ENCODE data around the gene CDKN2AIP. TPM values are rescaled to one million over a fixed set of nuclear protein-coding genes. Genes with fewer than 3 reads are reported as not detected.

Gene CDKN2AIP
- total RNA-seq, 2 experiments from 2014 or later = 23.0 to 23.7 TPM

- Mint-ChIP-seq H3K27ac (no peak overlapping the region), H3K27me3 (no peaks in the 10 kb centered on the region), H3K36me3 (no peaks in the 10 kb centered on the region), H3K9me3 (no peaks in the 10 kb centered on the region), H3K4me3 (no peak overlapping the region), H3K4me1 (ENCODE audit: low read depth) (peaks cover 29% of the 10 kb centered on the region)
- no peak for DNase-seq
- ChIA-PET POLR2A (interaction anchor here (1.5 kb wide), 1 partner anchor 8 kb away, joined by 4 read pairs; no protein-coding TSS in a partner anchor), CTCF (no interaction called here)
- intact Hi-C loops (cut with micrococcal nuclease) = no loop called here
These were observed 8.6 kb upstream of the CDKN2AIP start for GRCh38 chr4:183435803-183436202.

GRCh38 chr4:183436417-183436816 is 8.0 kb upstream of the CDKN2AIP start:
- CTCF ChIA-PET = no interaction called here
- H3K4me3 Mint-ChIP-seq = no peak overlapping the region

GRCh38 chr4:183437452-183437851 is 7.0 kb upstream of the CDKN2AIP start:
- H3K36me3 Mint-ChIP-seq = no peaks in the 10 kb centered on the region
- H3K9me3 Mint-ChIP-seq = no peaks in the 10 kb centered on the region
- ChIA-PET POLR2A (no interaction called here), CTCF (no interaction called here)
- H3K4me1 Mint-ChIP-seq (ENCODE audit: low read depth) = peaks cover 19% of the 10 kb centered on the region
- H3K27me3 Mint-ChIP-seq = no peaks in the 10 kb centered on the region
- no peak for DNase-seq
- intact Hi-C loops (cut with micrococcal nuclease) = no loop called here
- no peak overlapping the region for H3K27ac Mint-ChIP-seq
- no peak overlapping the region for H3K4me3 Mint-ChIP-seq

More at GRCh38 chr4:183436417-183436816, 8.0 kb upstream of the CDKN2AIP start:
- POLR2A ChIA-PET = no interaction called here
- no peak for DNase-seq
- H3K27me3 Mint-ChIP-seq = no peaks in the 10 kb centered on the region
- H3K27ac Mint-ChIP-seq = no peak overlapping the region
- H3K4me1 Mint-ChIP-seq (ENCODE audit: low read depth) = peaks cover 23% of the 10 kb centered on the region
- no peaks in the 10 kb centered on the region for H3K9me3 Mint-ChIP-seq
- intact Hi-C loops (cut with micrococcal nuclease) = no loop called here
- no peaks in the 10 kb centered on the region for H3K36me3 Mint-ChIP-seq

GRCh38 chr4:183438458-183439113 is 5.8 kb upstream of the CDKN2AIP start:
- Mint-ChIP-seq H3K27me3 (no peaks in the 10 kb centered on the region), H3K4me3 (no peak overlapping the region), H3K4me1 (ENCODE audit: low read depth) (peaks cover 21% of the 10 kb centered on the region), H3K36me3 (no peaks in the 10 kb centered on the region), H3K27ac (no peak overlapping the region), H3K9me3 (no peaks in the 10 kb centered on the region)
- ChIA-PET CTCF (no interaction called here), POLR2A (no interaction called here)
- no peak for DNase-seq
- intact Hi-C loops (cut with micrococcal nuclease) = no loop called here

- intact Hi-C loops (cut with micrococcal nuclease) = loop anchor here (10.0 kb wide), 1 partner anchor 794 kb away; no protein-coding TSS in a partner anchor
- POLR2A ChIA-PET = no interaction called here
- no peak for DNase-seq
- H3K4me1 Mint-ChIP-seq (ENCODE audit: low read depth) = peaks cover 21% of the 10 kb centered on the region
- peaks cover 11% of the 10 kb centered on the region for H3K36me3 Mint-ChIP-seq
- no peaks in the 10 kb centered on the region for H3K27me3 Mint-ChIP-seq
- no peak overlapping the region for H3K4me3 Mint-ChIP-seq
- no peak overlapping the region for H3K27ac Mint-ChIP-seq
- H3K9me3 Mint-ChIP-seq = no peaks in the 10 kb centered on the region
- CTCF ChIA-PET = interaction anchor here (1.1 kb wide), 1 partner anchor 10 kb away, joined by 5 read pairs; no protein-coding TSS in a partner anchor
These were observed 3.2 kb upstream of the CDKN2AIP start for GRCh38 chr4:183441276-183441675.

DNA sequence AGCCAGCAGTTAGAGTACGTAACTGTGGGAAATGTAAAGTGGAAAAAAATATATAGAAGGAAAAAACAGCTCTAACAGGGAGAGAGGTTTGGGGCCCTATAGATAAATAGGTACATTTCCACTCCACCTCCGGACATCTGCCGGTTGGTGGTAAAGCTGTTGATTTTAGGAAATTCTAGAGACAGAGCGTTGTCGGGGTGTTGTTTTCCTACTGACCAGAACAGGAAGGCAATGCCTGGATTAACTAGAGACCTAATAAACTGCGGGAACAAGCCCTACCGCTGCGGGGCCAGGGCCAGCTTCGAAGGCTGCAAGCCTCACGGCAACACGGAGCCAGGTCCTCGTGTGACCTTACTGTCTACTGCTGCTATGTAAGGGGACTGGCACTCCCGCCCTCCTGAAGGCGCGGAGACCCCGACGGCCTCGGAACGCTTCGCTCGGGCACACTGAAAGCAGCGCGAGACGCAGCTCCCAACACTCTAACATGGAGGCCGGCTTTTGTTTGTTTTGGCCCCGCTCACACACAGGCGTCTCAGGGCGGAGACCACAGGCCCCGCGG is 702 bp upstream of the CDKN2AIP start:
- H3K27me3 Mint-ChIP-seq = no peaks in the 10 kb centered on the region
- peaks cover 40% of the 10 kb centered on the region for H3K4me1 Mint-ChIP-seq (ENCODE audit: low read depth)
- ChIA-PET CTCF (interaction anchor here (1.0 to 2.4 kb wide), 4 partner anchors 14 to 724 kb away, joined by 3 to 16 read pairs (median 5); partner anchors contain the start of gene ING2), POLR2A (interaction anchor here (1.3 to 4.3 kb wide), 7 partner anchors 9 to 527 kb away, joined by 3 to 41 read pairs (median 6); partner anchors contain the start of genes ING2, RWDD4 and TRAPPC11)
- intact Hi-C loops (cut with micrococcal nuclease) = loop anchor here (1.0 to 10.0 kb wide), 5 partner anchors 13 to 791 kb away; partner anchors contain the start of genes RWDD4 and TRAPPC11
- H3K27ac Mint-ChIP-seq = peak overlapping the region; percentile 89
- peak; percentile 52 for DNase-seq
- no peaks in the 10 kb centered on the region for H3K9me3 Mint-ChIP-seq
- peak overlapping the region; percentile 96 for H3K4me3 Mint-ChIP-seq
- H3K36me3 Mint-ChIP-seq = peaks cover 29% of the 10 kb centered on the region

DNA sequence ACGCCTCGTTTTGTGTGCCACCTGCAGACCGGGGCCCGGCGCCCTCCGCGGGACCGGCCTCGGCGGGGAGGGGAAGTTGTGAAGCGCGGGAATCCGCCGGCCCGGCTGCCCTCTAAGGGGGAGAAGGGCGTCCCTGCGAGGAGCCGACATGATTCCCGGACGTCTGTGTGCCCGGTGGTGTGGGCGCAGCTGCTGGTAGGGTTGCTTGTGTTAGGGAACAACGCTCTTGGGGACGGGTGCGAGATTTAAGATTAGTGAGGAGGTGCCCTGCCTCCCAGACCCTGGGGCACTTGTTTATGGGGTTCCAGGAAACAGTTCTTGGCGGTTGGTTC is 627 bp downstream of the CDKN2AIP start:
- Mint-ChIP-seq H3K9me3 (no peaks in the 10 kb centered on the region), H3K4me1 (ENCODE audit: low read depth) (peaks cover 45% of the 10 kb centered on the region), H3K4me3 (peak overlapping the region; percentile 96), H3K27ac (peak overlapping the region; percentile 98), H3K36me3 (peaks cover 37% of the 10 kb centered on the region), H3K27me3 (no peaks in the 10 kb centered on the region)
- intact Hi-C loops (cut with micrococcal nuclease) = loop anchor here (1.0 to 10.0 kb wide), 4 partner anchors 192 to 1027 kb away; partner anchors contain the start of genes DCTD and IRF2
- no peak for DNase-seq
- ChIA-PET POLR2A (interaction anchor here (1.9 to 4.3 kb wide), 4 partner anchors 14 to 528 kb away, joined by 4 to 41 read pairs (median 8); partner anchors contain the start of gene ING2), CTCF (interaction anchor here (0.6 to 2.4 kb wide), 2 partner anchors 38 to 157 kb away, joined by 3 to 16 read pairs; no protein-coding TSS in a partner anchor)

GRCh38 chr4:183447646-183448045 is 3.2 kb downstream of the CDKN2AIP start:
- Mint-ChIP-seq H3K4me1 (ENCODE audit: low read depth) (peaks cover 46% of the 10 kb centered on the region), H3K9me3 (no peaks in the 10 kb centered on the region), H3K27ac (no peak overlapping the region), H3K4me3 (peak overlapping the region; percentile 48), H3K27me3 (no peaks in the 10 kb centered on the region), H3K36me3 (peaks cover 50% of the 10 kb centered on the region)
- ChIA-PET CTCF (interaction anchor here (1.4 kb wide), 1 partner anchor 40 kb away, joined by 3 read pairs; no protein-coding TSS in a partner anchor), POLR2A (interaction anchor here (1.6 kb wide), 1 partner anchor 56 kb away, joined by 5 read pairs; no protein-coding TSS in a partner anchor)
- no peak for DNase-seq
- intact Hi-C loops (cut with micrococcal nuclease) = loop anchor here (5.0 to 10.0 kb wide), 3 partner anchors 530 to 1025 kb away; partner anchors contain the start of genes DCTD and IRF2

- H3K36me3 Mint-ChIP-seq = peaks cover 50% of the 10 kb centered on the region
These were observed 4.0 kb downstream of the CDKN2AIP start for GRCh38 chr4:183448436-183448835.

GRCh38 chr4:183449193-183449882 is 4.9 kb downstream of the CDKN2AIP start:
- H3K36me3 Mint-ChIP-seq = peaks cover 50% of the 10 kb centered on the region
- POLR2A ChIA-PET = no interaction called here
- H3K27me3 Mint-ChIP-seq = no peaks in the 10 kb centered on the region
- intact Hi-C loops (cut with micrococcal nuclease) = loop anchor here (5.0 to 10.0 kb wide), 3 partner anchors 532 to 1023 kb away; partner anchors contain the start of genes DCTD and IRF2
- no peaks in the 10 kb centered on the region for H3K9me3 Mint-ChIP-seq
- DNase-seq = no peak
- H3K27ac Mint-ChIP-seq = peak overlapping the region; percentile 29
- CTCF ChIA-PET = interaction anchor here (0.8 to 1.0 kb wide), 2 partner anchors 12 to 29 kb away, joined by 3 to 4 read pairs; no protein-coding TSS in a partner anchor
- H3K4me1 Mint-ChIP-seq (ENCODE audit: low read depth) = peaks cover 39% of the 10 kb centered on the region
- no peak overlapping the region for H3K4me3 Mint-ChIP-seq

More at GRCh38 chr4:183448436-183448835, 4.0 kb downstream of the CDKN2AIP start:
- intact Hi-C loops (cut with micrococcal nuclease) = loop anchor here (5.0 to 10.0 kb wide), 3 partner anchors 531 to 1024 kb away; partner anchors contain the start of genes DCTD and IRF2
- H3K4me3 Mint-ChIP-seq = peak overlapping the region; percentile 16
- DNase-seq = no peak
- no peaks in the 10 kb centered on the region for H3K27me3 Mint-ChIP-seq
- ChIA-PET POLR2A (interaction anchor here (1.6 kb wide), 1 partner anchor 55 kb away, joined by 5 read pairs; no protein-coding TSS in a partner anchor), CTCF (no interaction called here)
- no peaks in the 10 kb centered on the region for H3K9me3 Mint-ChIP-seq
- peaks cover 42% of the 10 kb centered on the region for H3K4me1 Mint-ChIP-seq (ENCODE audit: low read depth)
- H3K27ac Mint-ChIP-seq = no peak overlapping the region

- Mint-ChIP-seq H3K4me1 (ENCODE audit: low read depth) (peaks cover 42% of the 10 kb centered on the region), H3K9me3 (no peaks in the 10 kb centered on the region), H3K36me3 (peaks cover 50% of the 10 kb centered on the region), H3K4me3 (no peak overlapping the region), H3K27ac (no peak overlapping the region), H3K27me3 (no peaks in the 10 kb centered on the region)
- DNase-seq = no peak
- intact Hi-C loops (cut with micrococcal nuclease) = no loop called here
- POLR2A ChIA-PET = no interaction called here
- CTCF ChIA-PET = interaction anchor here (0.8 kb wide), 1 partner anchor 28 kb away, joined by 4 read pairs; no protein-coding TSS in a partner anchor
These were observed 5.7 kb downstream of the CDKN2AIP start for GRCh38 chr4:183450108-183450507.

All from activated CD4-positive, alpha-beta memory T cell treated with anti-CD3 and anti-CD28 coated beads for 36 hours (primary cell).